Liver (tissue), 9 donors: ENCODE measurements around the gene RPH3AL. TPM values are rescaled to one million over a fixed set of nuclear protein-coding genes. Genes with fewer than 3 reads are reported as not detected.

Experiments used
- DNase-seq: peaks from one replicate; pipeline ENCODE4 v3.0.0-alpha.2; 2017; ENCODE audit warnings: low spot score
- H3K27ac ChIP-seq, 2 donors: one replicate each; pipeline ENCODE4 v1.7.0; 2013; ENCODE audit warnings: inconsistent platforms in 2 of 2, low read length in 2 of 2, control low read depth in 1 of 2, low read depth in 1 of 2, mild to moderate bottlenecking in 1 of 2
- H3K27me3 ChIP-seq, 4 donors: one replicate each; pipeline versions ENCODE4 v1.6.1 to v1.7.0; 2013; ENCODE audit warnings: low read length in 3 of 4, inconsistent platforms in 1 of 4, mild to moderate bottlenecking in 1 of 4, moderate library complexity in 1 of 4; ENCODE audit not compliant: control insufficient read depth in 4 of 4, insufficient read depth in 4 of 4
- H3K36me3 ChIP-seq, 4 donors: one replicate each; pipeline versions ENCODE4 v1.6.1 to v1.7.0; 2013; ENCODE audit warnings: low read length in 3 of 4, mild to moderate bottlenecking in 3 of 4, low read depth in 1 of 4, moderate library complexity in 1 of 4; ENCODE audit not compliant: control insufficient read depth in 4 of 4, insufficient read depth in 3 of 4
- H3K4me1 ChIP-seq, 4 donors: one replicate each; pipeline versions ENCODE4 v1.6.1 to v1.7.0; 2013; ENCODE audit warnings: low read length in 3 of 4, mild to moderate bottlenecking in 3 of 4, moderate library complexity in 1 of 4; ENCODE audit not compliant: control insufficient read depth in 4 of 4, insufficient read depth in 4 of 4
- H3K4me3 ChIP-seq, 3 donors: one replicate each; pipeline versions ENCODE4 v1.6.1 to v1.7.0; 2013; ENCODE audit warnings: low read length in 3 of 3, control low read depth in 1 of 3, low read depth in 1 of 3, mild to moderate bottlenecking in 1 of 3
- H3K9ac ChIP-seq, 2 donors: one replicate each; pipeline ENCODE4 v1.7.0; 2013; ENCODE audit warnings: low read length in 2 of 2, mild to moderate bottlenecking in 2 of 2, moderate library complexity in 2 of 2, control low read depth in 1 of 2, low read depth in 1 of 2
- H3K9me3 ChIP-seq, 4 donors: one replicate each; pipeline versions ENCODE4 v1.6.1 to v1.7.0; 2013; ENCODE audit warnings: low read length in 3 of 4; ENCODE audit not compliant: control insufficient read depth in 4 of 4
- ATF3 ChIP-seq: IDR thresholded peaks from 2 replicates; pipeline ENCODE4 v1.6.1; 2016; ENCODE audit warnings: antibody characterized with exemption
- EGR1 ChIP-seq, 2 donors: IDR thresholded peaks; 2 replicates each; pipeline ENCODE4 v1.6.1; 2016 to 2018; ENCODE audit warnings: antibody characterized with exemption in 2 of 2, low read depth in 2 of 2
- FOXA1 ChIP-seq: IDR thresholded peaks from 2 replicates; pipeline ENCODE4 v1.6.1; 2016; ENCODE audit warnings: antibody characterized with exemption
- FOXA2 ChIP-seq: IDR thresholded peaks from 2 replicates; pipeline ENCODE4 v1.6.1; 2016; ENCODE audit warnings: antibody characterized with exemption
- GABPA ChIP-seq, 2 donors: IDR thresholded peaks in 1 of 2; conservative IDR thresholded peaks in 1 of 2; 2 replicates each; pipeline ENCODE4 v1.6.1; 2016; ENCODE audit warnings: antibody characterized with exemption in 2 of 2, mild to moderate bottlenecking in 1 of 2, moderate library complexity in 1 of 2
- HNF4A ChIP-seq, 2 donors: conservative IDR thresholded peaks; 2 replicates each; pipeline ENCODE4 v1.6.1; 2016; ENCODE audit warnings: antibody characterized with exemption in 2 of 2, mild to moderate bottlenecking in 2 of 2
- HNF4G ChIP-seq: IDR thresholded peaks from 2 replicates; pipeline ENCODE4 v1.6.1; 2016; ENCODE audit warnings: antibody characterized with exemption
- JUND ChIP-seq, 2 donors: IDR thresholded peaks; 2 replicates each; pipeline ENCODE4 v1.6.1; 2016; ENCODE audit warnings: antibody characterized with exemption in 2 of 2
- MAX ChIP-seq: IDR thresholded peaks from 2 replicates; pipeline ENCODE4 v1.6.1; 2016; ENCODE audit warnings: antibody characterized with exemption
- NR2F2 ChIP-seq: IDR thresholded peaks from 2 replicates; pipeline ENCODE4 v1.6.1; 2016; ENCODE audit warnings: antibody characterized with exemption
- RAD21 ChIP-seq, 2 donors: IDR thresholded peaks; 2 replicates each; pipeline ENCODE4 v1.6.1; 2016; ENCODE audit warnings: antibody characterized with exemption in 2 of 2, mild to moderate bottlenecking in 2 of 2
- REST ChIP-seq: IDR thresholded peaks from 2 replicates; pipeline ENCODE4 v1.6.1; 2016; ENCODE audit warnings: antibody characterized with exemption, mild to moderate bottlenecking
- RXRA ChIP-seq, 2 donors: IDR thresholded peaks; 2 replicates each; pipeline ENCODE4 v1.6.1; 2017 to 2018; ENCODE audit warnings: antibody characterized with exemption in 2 of 2, mild to moderate bottlenecking in 1 of 2
- SP1 ChIP-seq: IDR thresholded peaks from 2 replicates; pipeline ENCODE4 v1.6.1; 2018; ENCODE audit warnings: antibody characterized with exemption, mild to moderate bottlenecking
- TAF1 ChIP-seq: conservative IDR thresholded peaks from 2 replicates; pipeline ENCODE4 v1.6.1; 2016; ENCODE audit warnings: antibody characterized with exemption, mild to moderate bottlenecking
- YY1 ChIP-seq: IDR thresholded peaks from 2 replicates; pipeline ENCODE4 v1.6.1; 2016; ENCODE audit warnings: antibody characterized with exemption, mild to moderate bottlenecking
- ZBTB33 ChIP-seq: IDR thresholded peaks from 2 replicates; pipeline ENCODE4 v1.6.1; 2016; ENCODE audit warnings: antibody characterized with exemption
- WGBS: extraction: QIAGEN DNeasy Blood & Tissue Kit; methylation state at CpG from one replicate; pipeline ENCODE4 v1.1.7; 2013; 5-methylcytosine and 5-hydroxymethylcytosine counted together
- polyA plus RNA-seq, 2 donors: library from polyadenylated mRNA; stranded (reverse) in 1 of 2; unstranded in 1 of 2; fragments of 200-250 nt in 1 of 2; fragments of >200 nt in 1 of 2; fragmentation: Nextera tagmentation in 1 of 2; extraction: Ambion mirVana in 1 of 2; gene quantifications; one replicate each; pipeline versions ENCODE4 v1.2.1 to v1.2.3, GENCODE V29; 2013 to 2015
- total RNA-seq, 2 donors: library from RNA; depleted of rRNA; stranded (reverse); fragments of >200 nt; gene quantifications; one replicate each; pipeline ENCODE4 v1.2.3, GENCODE V29; 2014
- donor health status: healthy.
- donor health status: healthy.
- donor health status: healthy.
- donor health status: healthy.
- donor health status: healthy.

Gene RPH3AL
- total and polyA plus RNA-seq, 4 donors: 8.5 to 52.5 (median 13.9) TPM

DNA sequence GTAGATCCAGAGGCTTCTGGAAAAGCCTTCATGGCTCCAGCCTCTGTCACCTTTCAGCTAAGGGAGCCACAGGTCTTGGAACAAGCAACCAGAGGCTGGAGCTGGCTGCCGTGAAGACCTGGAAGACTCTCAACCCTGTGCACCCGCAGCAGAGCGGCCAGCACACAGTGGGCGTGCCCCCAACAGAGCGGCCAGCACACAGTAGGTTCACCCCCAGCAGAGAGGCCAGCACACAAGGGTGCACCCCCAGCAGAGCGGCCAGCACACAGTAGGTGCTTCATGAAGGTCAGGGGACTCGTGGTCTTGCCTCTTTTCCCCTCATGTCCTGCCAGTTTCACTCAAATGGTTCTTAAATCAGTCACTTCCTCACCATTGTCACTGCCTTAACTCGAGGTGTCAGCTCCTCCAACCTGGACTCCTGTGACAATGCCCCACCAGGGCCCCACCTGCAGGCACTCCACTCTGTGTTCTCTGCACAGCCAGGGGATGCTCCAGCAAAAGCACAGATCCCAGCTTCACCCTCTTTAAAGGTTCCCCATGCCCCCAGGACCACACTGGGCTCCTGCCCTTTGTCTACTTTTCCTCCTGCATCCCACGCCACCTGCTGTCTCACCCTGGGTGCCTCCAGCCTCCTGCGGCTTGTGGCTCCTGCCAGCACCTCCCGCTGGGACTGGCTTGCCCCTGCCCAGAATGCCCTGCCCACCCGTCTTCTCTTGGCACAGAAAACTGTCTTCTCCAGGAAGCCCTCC, 128.7 kb downstream of the RPH3AL start:
- Histone ChIP-seq H3K36me3 (no peaks in the 10 kb centered on the region), H3K9ac (no peak overlapping the region), H3K27ac (no peak overlapping the region), H3K4me1 (no peaks in the 10 kb centered on the region), H3K4me3 (no peak overlapping the region), H3K9me3 (no peaks in the 10 kb centered on the region), H3K27me3 (no peaks in the 10 kb centered on the region)
- TF ChIP-seq EGR1 (IDR thresholded peaks at IDR 0.05; ENCODE audit: low read depth in 2 of 2): no peak
- TF ChIP-seq FOXA2: no peak
- TF ChIP-seq GABPA (IDR thresholded peaks at IDR 0.05 in 1 of 2, conservative IDR thresholded peaks at IDR 0.05 in 1 of 2): no peak
- TF ChIP-seq REST: no peak
- TF ChIP-seq SP1: no peak
- TF ChIP-seq JUND (IDR thresholded peaks at IDR 0.05): no peak
- no peak for TF ChIP-seq RAD21 (IDR thresholded peaks at IDR 0.05)
- no peak for TF ChIP-seq HNF4A (conservative IDR thresholded peaks at IDR 0.05)
- TF ChIP-seq ZBTB33: no peak
- no peak for TF ChIP-seq YY1
- no peak for DNase-seq
- WGBS: 88% methylated on average over 12 of the region's 12 CpGs

- DNase-seq: no peak
- H3K36me3 ChIP-seq: peaks cover 0 to 2% (median 0%) of the 10 kb centered on the region in 4 donors
- 98% methylated on average over 8 of the region's 8 CpGs for WGBS
- no peak overlapping the region for H3K9ac ChIP-seq
- no peak overlapping the region for H3K27ac ChIP-seq
- H3K27me3 ChIP-seq: no peaks in the 10 kb centered on the region
- H3K4me1 ChIP-seq: no peaks in the 10 kb centered on the region
- H3K9me3 ChIP-seq: no peaks in the 10 kb centered on the region
- no peak overlapping the region for H3K4me3 ChIP-seq
- TF ChIP-seq JUND (IDR thresholded peaks at IDR 0.05) (no peak), RXRA (IDR thresholded peaks at IDR 0.05) (no peak), MAX (no peak), SP1 (no peak), ATF3 (no peak), FOXA2 (no peak), FOXA1 (no peak), REST (no peak), HNF4G (no peak), NR2F2 (no peak), YY1 (no peak), TAF1 (no peak), GABPA (IDR thresholded peaks at IDR 0.05 in 1 of 2, conservative IDR thresholded peaks at IDR 0.05 in 1 of 2) (no peak), HNF4A (conservative IDR thresholded peaks at IDR 0.05) (no peak), ZBTB33 (no peak), RAD21 (IDR thresholded peaks at IDR 0.05) (no peak), EGR1 (IDR thresholded peaks at IDR 0.05; ENCODE audit: low read depth in 2 of 2) (no peak)
Observed at GRCh38 chr17:222172-222571, 130.4 kb downstream of the RPH3AL start.
